AG04449 (cell line): ENCODE results near the gene EPHA10.
"Not testable (repeated sequence)": the region's sequence is repeated elsewhere in the genome, so short reads cannot be mapped to it uniquely, and the experiment has no call there.

Experiments
- CTCF ChIA-PET: fragments of 350-600 bp; formaldehyde crosslinking; extraction: SDS; loops from one replicate; lab custom pipeline; 2021; ENCODE audit warnings: antibody characterized with exemption; lab: Yijun Ruan, JAX
- POLR2A ChIA-PET: fragments of 400-600, 350-600 bp; formaldehyde crosslinking; extraction: SDS; loops from one replicate; lab custom pipeline; 2020; ENCODE audit warnings: antibody characterized with exemption, inconsistent platforms; lab: Yijun Ruan, JAX
- DNase-seq: peaks from one replicate; pipeline ENCODE4 v3.0.0-alpha.2; 2010; ENCODE audit warnings: low read depth, low spot score
- H3K4me3 ChIP-seq: 2 replicates; pipeline ENCODE4 v1.5.1; 2011; ENCODE audit warnings: low read depth, mild to moderate bottlenecking, control low read depth, low read length
- CTCF ChIP-seq: IDR thresholded peaks from one replicate; pipeline ENCODE4 v1.5.1; 2011; ENCODE audit warnings: mild to moderate bottlenecking, moderate library complexity, low read length, control low read depth, inconsistent platforms; ENCODE audit not compliant: insufficient read depth; ENCODE audit errors: missing control alignments

EPHA10 gene

GRCh38 chr1:37778654-37779053 is 13.7 kb upstream of the EPHA10 start:
- TF ChIP-seq CTCF = no peak
- no peak overlapping the region for H3K4me3 ChIP-seq
- ChIA-PET POLR2A (no interaction called here), CTCF (no interaction called here)
- no peak for DNase-seq

GRCh38 chr1:37776946-37777516 is 12.1 kb upstream of the EPHA10 start:
- TF ChIP-seq CTCF = no peak
- DNase-seq = no peak
- H3K4me3 ChIP-seq = no peak overlapping the region
- POLR2A ChIA-PET = no interaction called here
- CTCF ChIA-PET = no interaction called here

GRCh38 chr1:37771440-37771839 is 6.5 kb upstream of the EPHA10 start:
- CTCF ChIA-PET, POLR2A ChIA-PET, DNase-seq, H3K4me3 ChIP-seq: not testable (repeated sequence)

- no peak for DNase-seq
- POLR2A ChIA-PET = no interaction called here
- no peak for TF ChIP-seq CTCF
- no peak overlapping the region for H3K4me3 ChIP-seq
- CTCF ChIA-PET = no interaction called here
These were observed 2.6 kb upstream of the EPHA10 start for GRCh38 chr1:37767488-37767887.

GRCh38 chr1:37765916-37766664 is 1.2 kb upstream of the EPHA10 start:
- no peak overlapping the region for H3K4me3 ChIP-seq
- ChIA-PET POLR2A (no interaction called here), CTCF (no interaction called here)
- DNase-seq = no peak
- TF ChIP-seq CTCF = no peak

- POLR2A ChIA-PET = no interaction called here
- CTCF ChIA-PET = interaction anchor here (0.6 kb wide), 1 partner anchor 1248 kb away, joined by 3 read pairs; no protein-coding TSS in a partner anchor
- no peak for DNase-seq
- H3K4me3 ChIP-seq = no peak overlapping the region
- no peak for TF ChIP-seq CTCF
These were observed 500 bp downstream of the EPHA10 start for GRCh38 chr1:37764414-37764825.
